ENCODE results near the gene KCNQ4. TPM values are rescaled to one million over a fixed set of nuclear protein-coding genes. Genes with fewer than 3 reads are reported as not detected.

Gene KCNQ4
- polyA plus RNA-seq, 1 donor from 2014 or later: not detected

GRCh38 chr1:40757084-40757483 is 26.5 kb upstream of the KCNQ4 start:
- H3K9me3 ChIP-seq (ENCODE audit: low read length): no peaks in the 10 kb centered on the region
- TF ChIP-seq TAF1 (IDR thresholded peaks at IDR 0.05; ENCODE audit: low read depth) (no peak), REST (IDR thresholded peaks at IDR 0.05; ENCODE audit: borderline replicate concordance) (no peak), EZH2 (IDR thresholded peaks at IDR 0.05; ENCODE audit: borderline replicate concordance, insufficient read depth, low read length, poor library complexity, severe bottlenecking) (no peak), POLR2AphosphoS5 (IDR thresholded peaks at IDR 0.05) (no peak), RAD21 (conservative IDR thresholded peaks at IDR 0.05) (no peak), MXI1 (conservative IDR thresholded peaks at IDR 0.05; ENCODE audit: poor library complexity, severe bottlenecking) (no peak), CTCF (IDR thresholded peaks at IDR 0.05; ENCODE audit: poor library complexity, severe bottlenecking) (no peak), SMC3 (conservative IDR thresholded peaks at IDR 0.05; ENCODE audit: poor library complexity) (no peak)
- H3K36me3 ChIP-seq (ENCODE audit: insufficient read depth, low read length): peaks cover 18% of the 10 kb centered on the region
- no peaks in the 10 kb centered on the region for H3K27me3 ChIP-seq (ENCODE audit: insufficient read depth, low read depth, low read length)
- H3K9ac ChIP-seq (ENCODE audit: low read length): no peak overlapping the region
- no peaks in the 10 kb centered on the region for H3F3A ChIP-seq (ENCODE audit: insufficient read depth, low read length, poor library complexity, severe bottlenecking)
- no peaks in the 10 kb centered on the region for H3K79me2 ChIP-seq (replicated peaks; ENCODE audit: insufficient read depth, low read length)
- H4K20me1 ChIP-seq (ENCODE audit: insufficient read depth): peaks cover 3% of the 10 kb centered on the region
- H3K4me3 ChIP-seq (ENCODE audit: low read length): no peak overlapping the region
- H2AFZ ChIP-seq (ENCODE audit: low read depth, low read length): no peak overlapping the region
- H3K9me2 ChIP-seq (ENCODE audit: insufficient read depth, low read length): no peaks in the 10 kb centered on the region
- no peak overlapping the region for H3K4me2 ChIP-seq (ENCODE audit: low read length)
- no peak overlapping the region for H3K27ac ChIP-seq (ENCODE audit: low read length)

GRCh38 chr1:40758004-40758403 is 25.6 kb upstream of the KCNQ4 start:
- H3F3A ChIP-seq (ENCODE audit: insufficient read depth, low read length, poor library complexity, severe bottlenecking): no peaks in the 10 kb centered on the region
- no peak overlapping the region for H3K4me2 ChIP-seq (ENCODE audit: low read length)
- H3K27me3 ChIP-seq (ENCODE audit: insufficient read depth, low read depth, low read length): no peaks in the 10 kb centered on the region
- no peaks in the 10 kb centered on the region for H3K9me3 ChIP-seq (ENCODE audit: low read length)
- TF ChIP-seq CTCF (IDR thresholded peaks at IDR 0.05; ENCODE audit: poor library complexity, severe bottlenecking) (no peak), RAD21 (conservative IDR thresholded peaks at IDR 0.05) (no peak), EZH2 (IDR thresholded peaks at IDR 0.05; ENCODE audit: borderline replicate concordance, insufficient read depth, low read length, poor library complexity, severe bottlenecking) (no peak), TAF1 (IDR thresholded peaks at IDR 0.05; ENCODE audit: low read depth) (no peak), REST (IDR thresholded peaks at IDR 0.05; ENCODE audit: borderline replicate concordance) (no peak)
- peaks cover 18% of the 10 kb centered on the region for H3K36me3 ChIP-seq (ENCODE audit: insufficient read depth, low read length)
- no peak overlapping the region for H2AFZ ChIP-seq (ENCODE audit: low read depth, low read length)
- no peak overlapping the region for H3K4me3 ChIP-seq (ENCODE audit: low read length)
- H3K27ac ChIP-seq (ENCODE audit: low read length): no peak overlapping the region
- no peak overlapping the region for H3K9ac ChIP-seq (ENCODE audit: low read length)
- no peaks in the 10 kb centered on the region for H3K79me2 ChIP-seq (replicated peaks; ENCODE audit: insufficient read depth, low read length)
- H3K9me2 ChIP-seq (ENCODE audit: insufficient read depth, low read length): no peaks in the 10 kb centered on the region
- peaks cover 3% of the 10 kb centered on the region for H4K20me1 ChIP-seq (ENCODE audit: insufficient read depth)
